Measurements from ENCODE around the gene ARHGAP10.

ARHGAP10 gene

DNA sequence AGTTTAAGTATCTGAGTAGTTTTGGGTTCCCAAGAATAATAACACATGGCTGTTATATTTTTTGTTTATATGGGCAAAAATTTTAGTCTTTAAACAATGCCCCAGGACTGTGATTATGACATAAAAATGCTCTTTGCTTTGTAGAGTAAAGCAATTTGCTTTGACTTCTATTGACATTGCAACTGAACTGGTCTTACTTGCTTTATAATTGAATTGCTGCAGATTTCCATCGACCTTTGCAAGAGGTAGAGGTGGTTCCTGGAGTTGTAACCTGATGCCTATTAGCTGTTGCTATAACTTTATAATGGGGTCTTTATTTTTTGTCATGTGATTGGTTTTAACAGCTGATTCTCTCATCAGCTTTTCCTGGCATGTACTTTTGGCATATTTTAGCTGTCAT is 302.9 kb downstream of the ARHGAP10 start:
- TF ChIP-seq, protein P1, sequence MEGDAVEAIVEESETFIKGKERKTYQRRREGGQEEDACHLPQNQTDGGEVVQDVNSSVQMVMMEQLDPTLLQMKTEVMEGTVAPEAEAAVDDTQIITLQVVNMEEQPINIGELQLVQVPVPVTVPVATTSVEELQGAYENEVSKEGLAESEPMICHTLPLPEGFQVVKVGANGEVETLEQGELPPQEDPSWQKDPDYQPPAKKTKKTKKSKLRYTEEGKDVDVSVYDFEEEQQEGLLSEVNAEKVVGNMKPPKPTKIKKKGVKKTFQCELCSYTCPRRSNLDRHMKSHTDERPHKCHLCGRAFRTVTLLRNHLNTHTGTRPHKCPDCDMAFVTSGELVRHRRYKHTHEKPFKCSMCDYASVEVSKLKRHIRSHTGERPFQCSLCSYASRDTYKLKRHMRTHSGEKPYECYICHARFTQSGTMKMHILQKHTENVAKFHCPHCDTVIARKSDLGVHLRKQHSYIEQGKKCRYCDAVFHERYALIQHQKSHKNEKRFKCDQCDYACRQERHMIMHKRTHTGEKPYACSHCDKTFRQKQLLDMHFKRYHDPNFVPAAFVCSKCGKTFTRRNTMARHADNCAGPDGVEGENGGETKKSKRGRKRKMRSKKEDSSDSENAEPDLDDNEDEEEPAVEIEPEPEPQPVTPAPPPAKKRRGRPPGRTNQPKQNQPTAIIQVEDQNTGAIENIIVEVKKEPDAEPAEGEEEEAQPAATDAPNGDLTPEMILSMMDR (IDR thresholded peaks at IDR 0.05; ENCODE audit: low read depth, low read length) = no peak
- H3K4me3 ChIP-seq (ENCODE audit: low read depth, low read length) = no peak overlapping the region

DNA sequence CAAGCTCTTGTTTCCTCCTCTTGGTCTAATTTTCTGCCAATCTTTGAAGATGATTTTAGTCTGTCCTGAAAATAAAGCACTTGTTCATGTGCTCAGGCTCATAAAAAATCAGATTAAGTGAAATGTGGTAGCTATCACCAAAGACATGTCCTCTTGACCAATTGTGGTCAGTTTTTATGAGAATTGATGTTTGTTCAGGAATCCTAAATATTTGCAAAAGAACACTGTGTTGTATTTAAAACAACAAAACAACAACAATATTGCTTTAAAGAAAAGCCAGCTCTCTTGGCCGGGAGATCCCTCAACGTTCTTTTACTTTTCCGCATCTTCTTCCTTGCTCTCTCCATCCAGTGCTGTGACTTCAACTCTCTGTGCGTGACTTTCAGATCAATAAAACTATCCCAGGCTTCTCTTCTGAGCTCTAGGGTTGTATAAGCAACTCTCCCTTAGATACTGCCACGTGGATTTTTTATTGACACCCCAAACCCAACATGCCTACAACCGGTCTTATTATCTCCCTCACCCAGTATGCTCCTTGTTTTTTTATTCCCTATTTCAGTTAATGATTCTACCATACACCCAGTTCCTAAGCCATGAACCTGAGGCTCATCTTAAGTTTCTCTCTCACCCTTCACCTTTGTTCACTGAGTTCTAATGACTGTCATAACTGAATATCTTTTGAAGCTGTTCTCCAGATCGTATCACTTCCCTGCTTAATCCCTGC is 309.9 kb downstream of the ARHGAP10 start:
- TF ChIP-seq, protein P1 (IDR thresholded peaks at IDR 0.05; ENCODE audit: low read depth, low read length) = no peak
- H3K4me3 ChIP-seq (ENCODE audit: low read depth, low read length) = no peak overlapping the region

DNA sequence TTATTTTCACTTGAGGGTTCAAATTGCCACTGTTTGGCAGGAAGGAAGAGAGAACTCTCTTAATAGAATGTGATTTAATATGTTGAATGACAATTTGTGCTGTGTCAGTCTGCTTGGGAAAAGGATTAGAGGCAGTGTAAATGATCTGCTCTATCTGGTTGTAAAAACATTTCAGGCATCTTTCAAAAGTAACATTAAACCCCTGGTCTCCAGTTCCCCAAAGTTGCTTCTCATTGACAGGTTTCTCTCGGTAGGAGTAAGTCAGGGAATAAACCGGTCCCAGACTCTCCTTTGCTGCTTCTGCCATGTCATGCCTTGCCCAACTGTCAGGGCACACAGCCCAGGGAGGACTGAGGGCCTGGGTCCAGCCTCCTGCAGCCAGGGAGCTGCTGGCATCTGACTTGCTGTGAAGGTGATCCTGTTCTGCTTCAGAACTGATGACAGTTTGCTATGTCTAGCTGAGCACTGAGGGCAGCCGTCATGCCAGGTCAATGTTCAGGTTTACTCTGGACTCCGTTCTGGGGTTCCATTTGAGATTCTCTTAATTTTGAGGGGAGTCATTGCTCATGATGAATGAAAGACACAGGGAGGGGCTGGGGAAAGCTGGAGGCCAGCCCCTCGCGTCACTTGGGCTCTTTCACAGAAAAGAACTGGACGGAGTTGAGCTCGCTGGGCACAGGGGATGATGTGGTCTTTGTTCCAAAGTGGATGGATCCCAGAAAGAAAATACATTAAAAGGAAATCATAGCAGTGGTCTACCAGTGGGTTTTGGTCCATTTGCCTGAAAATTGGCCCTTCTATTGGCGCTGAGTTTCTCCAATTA is 312.4 kb downstream of the ARHGAP10 start:
- TF ChIP-seq, protein P1 (IDR thresholded peaks at IDR 0.05; ENCODE audit: low read depth, low read length) = no peak

DNA sequence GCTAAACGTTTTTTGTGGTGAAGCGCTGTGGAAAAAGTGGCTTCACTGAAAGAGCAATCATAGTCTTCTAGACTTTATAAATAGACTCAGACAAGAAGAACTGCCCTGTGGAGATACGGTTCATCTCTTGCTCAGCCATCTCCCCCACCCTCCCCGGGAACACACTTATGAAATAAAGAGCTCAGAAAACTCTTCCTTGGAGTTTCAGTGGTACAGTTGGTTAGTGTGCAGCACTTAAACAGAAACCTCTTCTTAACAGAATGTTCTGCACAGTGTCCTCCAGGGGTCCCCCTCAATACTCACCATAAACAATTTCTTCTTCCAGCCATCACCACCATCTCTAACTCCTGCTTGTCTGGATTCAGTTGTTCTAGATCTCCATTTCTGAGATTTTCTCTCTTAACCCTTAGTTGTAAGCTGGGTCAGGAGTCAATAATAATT is 313.0 kb downstream of the ARHGAP10 start:
- H3K4me3 ChIP-seq (ENCODE audit: low read depth, low read length) = no peak overlapping the region
- TF ChIP-seq, protein P1 (IDR thresholded peaks at IDR 0.05; ENCODE audit: low read depth, low read length) = no peak

More for the DNA sequence above, 312.4 kb downstream of the ARHGAP10 start:
- H3K4me3 ChIP-seq (ENCODE audit: low read depth, low read length) = no peak overlapping the region

DNA sequence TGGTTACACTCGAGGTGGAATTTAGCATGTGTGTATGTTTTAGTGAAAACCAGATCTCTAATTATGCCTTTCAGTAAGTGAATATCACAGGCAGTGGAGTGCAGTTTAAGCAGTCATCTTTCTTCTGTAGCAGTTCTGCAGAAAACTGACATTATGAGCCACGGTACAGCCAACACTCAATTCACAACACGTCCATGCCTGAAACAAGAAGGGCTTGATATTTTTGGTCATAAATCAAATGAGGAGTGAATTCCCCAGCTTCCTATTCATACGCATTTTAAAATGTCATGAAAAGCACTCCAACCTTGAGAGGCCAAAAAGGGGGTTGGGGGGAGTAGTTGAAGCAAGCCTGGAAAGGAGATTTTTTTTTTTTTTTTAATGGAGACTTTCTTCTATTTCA is 316.7 kb downstream of the ARHGAP10 start:
- TF ChIP-seq, protein P1 (IDR thresholded peaks at IDR 0.05; ENCODE audit: low read depth, low read length) = no peak
- no peak overlapping the region for H3K4me3 ChIP-seq (ENCODE audit: low read depth, low read length)

DNA sequence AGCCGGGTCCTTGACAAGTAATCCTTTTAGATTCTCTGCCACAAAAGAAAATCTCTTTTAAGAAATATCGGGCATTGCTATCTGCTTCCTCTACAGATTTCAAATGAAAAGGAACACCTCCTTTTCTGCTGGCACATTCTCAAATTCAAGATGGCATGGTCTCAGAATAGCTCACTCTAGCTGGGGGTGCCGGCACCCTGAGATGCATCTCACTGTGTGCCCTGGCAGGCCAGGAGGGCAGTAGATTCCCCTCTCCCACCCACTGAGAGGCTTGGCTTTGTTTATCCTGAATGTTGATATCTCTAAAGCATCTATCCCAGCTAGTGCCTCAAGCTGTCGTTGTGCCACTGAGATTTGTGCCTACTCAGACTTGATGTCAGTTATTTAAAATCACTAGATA is 319.5 kb downstream of the ARHGAP10 start:
- H3K4me3 ChIP-seq (ENCODE audit: low read depth, low read length) = no peak overlapping the region
- TF ChIP-seq, protein P1 (IDR thresholded peaks at IDR 0.05; ENCODE audit: low read depth, low read length) = no peak

DNA sequence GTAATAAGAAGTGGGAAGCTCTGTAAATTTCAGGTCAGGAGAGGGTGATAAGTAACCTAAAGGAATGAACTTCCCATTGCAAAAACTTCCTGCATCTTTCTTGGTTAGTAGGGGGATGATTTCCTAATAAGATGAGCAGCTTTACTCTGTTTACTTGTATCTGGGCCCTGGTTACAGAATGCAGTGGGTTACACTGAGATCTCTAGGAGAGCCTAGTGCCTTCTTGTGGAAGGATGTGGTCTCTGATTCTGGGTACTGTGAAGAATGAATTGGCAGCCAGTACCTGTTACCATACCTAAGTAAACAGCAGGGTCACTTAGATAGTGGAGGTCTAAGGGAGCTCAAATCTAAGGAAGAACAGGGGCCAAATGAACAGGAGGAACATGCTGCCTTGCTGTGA is 320.6 kb downstream of the ARHGAP10 start:
- no peak overlapping the region for H3K4me3 ChIP-seq (ENCODE audit: low read depth, low read length)
- TF ChIP-seq, protein P1 (IDR thresholded peaks at IDR 0.05; ENCODE audit: low read depth, low read length) = no peak
